CD4-positive, alpha-beta T cell treated with Interferon alpha-2 for 1 hour (primary cell): ENCODE data around the gene NOM1.

Source experiments
- DNase-seq, 2 donors: peaks; one replicate each; pipeline ENCODE4 v3.0.0-alpha.2; 2020 to 2022

The NOM1 gene

GRCh38 chr7:157005456-157006204, 56.1 kb downstream of the NOM1 start:
- DNase-seq: no peak

- no peak for DNase-seq
Observed at GRCh38 chr7:157006205-157006747, 56.8 kb downstream of the NOM1 start.

GRCh38 chr7:157006829-157007469, 57.4 kb downstream of the NOM1 start:
- no peak for DNase-seq

- no peak for DNase-seq
Observed at GRCh38 chr7:157007470-157008066, 58.1 kb downstream of the NOM1 start.

- no peak for DNase-seq
Observed at GRCh38 chr7:157008206-157009169, 59.0 kb downstream of the NOM1 start.

GRCh38 chr7:157009170-157009777, 59.8 kb downstream of the NOM1 start:
- DNase-seq: no peak

GRCh38 chr7:157009778-157010587, 60.5 kb downstream of the NOM1 start:
- no peak for DNase-seq

- DNase-seq: peak; percentile 19 to 62
Observed at GRCh38 chr7:157010588-157011332, 61.2 kb downstream of the NOM1 start, which contains the start of gene MNX1. Gene MNX1, minus strand, starts transcription at chr7:157010663. Its CDS starts 313 bp downstream, at chr7:157010350.

- no peak for DNase-seq
Observed at GRCh38 chr7:157011333-157012112, 62.0 kb downstream of the NOM1 start.

- no peak for DNase-seq
Observed at GRCh38 chr7:157012113-157012547, 62.6 kb downstream of the NOM1 start.

- no peak for DNase-seq
Observed at GRCh38 chr7:157013101-157013500, 63.6 kb downstream of the NOM1 start.

GRCh38 chr7:157013602-157014549, 64.4 kb downstream of the NOM1 start:
- no peak for DNase-seq

- no peak for DNase-seq
Observed at GRCh38 chr7:157014635-157015555, 65.4 kb downstream of the NOM1 start.

- no peak for DNase-seq
Observed at GRCh38 chr7:157016024-157016351, 66.5 kb downstream of the NOM1 start.

GRCh38 chr7:157016352-157017041, 67.0 kb downstream of the NOM1 start:
- DNase-seq: no peak

- no peak for DNase-seq
Observed at GRCh38 chr7:157017149-157017548, 67.6 kb downstream of the NOM1 start.
